Right atrium auricular region (tissue), 2 donors: ENCODE measurements around the gene CDK10. TPM values are rescaled to one million over a fixed set of nuclear protein-coding genes. Genes with fewer than 3 reads are reported as not detected.

Experiments
- DNase-seq: peaks from one replicate; pipeline ENCODE4 v3.0.0-alpha.2; 2019; ENCODE audit warnings: low spot score
- H3K27ac ChIP-seq, 2 donors: fragments of 200-600 bp; sonication (generic); 1 replicate in 1 of 2; 2 replicates in 1 of 2; pipeline ENCODE4 v1.5.1; 2016 to 2019
- H3K27me3 ChIP-seq, 2 donors: fragments of 200-600 bp; sonication (generic); one replicate each; pipeline versions ENCODE4 v1.5.1 to v1.6.0; 2017 to 2019
- H3K36me3 ChIP-seq: fragments of 200-600 bp; sonication (generic); one replicate; pipeline ENCODE4 v1.5.1; 2016
- H3K4me1 ChIP-seq, 2 donors: fragments of 200-600 bp; sonication (generic); one replicate each; pipeline versions ENCODE4 v1.5.1 to v1.6.0; 2017 to 2019
- H3K4me3 ChIP-seq, 2 donors: fragments of 200-600 bp; sonication (generic); 1 replicate in 1 of 2; 2 replicates in 1 of 2; pipeline ENCODE4 v1.5.1; 2017 to 2019; ENCODE audit warnings: mild to moderate bottlenecking in 1 of 2, moderate library complexity in 1 of 2
- H3K9me3 ChIP-seq, 2 donors: fragments of 200-600 bp; sonication (generic); one replicate each; pipeline ENCODE4 v1.5.1; 2019
- CTCF ChIP-seq, 2 donors: fragments of 200-600 bp; sonication (generic); IDR thresholded peaks; one replicate each; pipeline ENCODE4 v1.5.1; 2019; ENCODE audit warnings: antibody characterized with exemption in 2 of 2
- total RNA-seq, 2 donors: library from RNA; depleted of rRNA; stranded (reverse); fragments of >200 nt; gene quantifications; one replicate each; pipeline ENCODE4 v1.1.0, GENCODE V29; 2016

CDK10 gene
- total RNA-seq, 2 donors from 2014 or later = 13.8 to 20.2 TPM

DNA sequence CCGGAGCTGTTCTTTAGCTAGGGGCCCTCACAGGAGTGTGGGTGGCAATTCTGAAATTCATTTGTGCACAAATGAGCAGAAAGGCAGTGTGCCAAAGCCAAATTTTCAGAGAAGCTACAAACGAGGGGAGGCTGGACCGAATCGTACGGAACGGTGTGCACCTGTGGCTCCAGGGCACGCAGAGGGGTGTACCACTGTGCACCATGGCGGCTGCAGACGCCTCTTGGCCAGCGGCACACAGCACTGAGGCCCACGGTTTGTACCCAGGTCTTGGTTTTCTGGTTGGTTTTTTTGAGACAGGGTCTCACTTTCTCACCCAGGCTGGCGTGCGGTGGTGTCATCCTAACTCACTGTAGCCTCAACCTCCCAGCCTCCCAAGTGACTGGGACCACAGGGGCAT is 43.9 kb upstream of the CDK10 start:
- no peak for DNase-seq
- no peak for TF ChIP-seq CTCF (IDR thresholded peaks at IDR 0.05)
- H3K4me3 ChIP-seq = no peak overlapping the region
- H3K4me1 ChIP-seq = peaks cover 0 to 17% of the 10 kb centered on the region in 2 donors
- no peaks in the 10 kb centered on the region for H3K27me3 ChIP-seq
- peaks cover 29% of the 10 kb centered on the region for H3K36me3 ChIP-seq
- no peaks in the 10 kb centered on the region for H3K9me3 ChIP-seq
- H3K27ac ChIP-seq = no peak overlapping the region

DNA sequence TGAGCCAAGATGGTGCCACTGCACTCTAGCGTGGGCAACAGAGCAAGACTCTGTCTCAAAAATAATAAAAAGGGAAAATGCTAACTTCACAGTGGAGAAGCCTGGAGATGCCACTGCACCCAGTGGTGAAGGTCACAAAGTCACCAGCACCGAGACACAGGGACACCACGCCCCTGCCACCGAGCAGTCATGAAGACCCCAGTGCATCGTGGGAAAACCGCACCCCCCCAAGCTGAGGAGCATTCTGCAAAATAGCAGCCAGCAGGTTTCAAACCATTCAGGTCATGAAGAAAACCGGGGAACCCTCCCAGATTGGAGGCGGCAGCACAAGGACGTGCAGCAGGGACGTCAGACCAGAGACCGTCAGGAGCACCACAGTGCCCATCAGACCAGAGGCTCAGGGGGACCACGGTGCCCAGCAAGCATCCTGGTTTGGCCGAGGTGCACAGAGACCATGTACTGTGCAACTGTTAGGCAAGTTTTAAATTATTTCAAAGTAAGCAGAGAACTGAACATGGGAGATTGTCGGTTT is 42.7 kb upstream of the CDK10 start:
- no peak overlapping the region for H3K27ac ChIP-seq
- no peak for DNase-seq

GRCh38 chr16:89645122-89645521 is 41.4 kb upstream of the CDK10 start:
- no peak for TF ChIP-seq CTCF (IDR thresholded peaks at IDR 0.05)
- peaks cover 40% of the 10 kb centered on the region for H3K36me3 ChIP-seq
- no peaks in the 10 kb centered on the region for H3K9me3 ChIP-seq

More for the DNA sequence above, 42.7 kb upstream of the CDK10 start:
- Histone ChIP-seq H3K27me3 (no peaks in the 10 kb centered on the region), H3K4me3 (no peak overlapping the region), H3K36me3 (peaks cover 36% of the 10 kb centered on the region), H3K4me1 (peaks cover 0 to 17% of the 10 kb centered on the region in 2 donors), H3K9me3 (no peaks in the 10 kb centered on the region)
- no peak for TF ChIP-seq CTCF (IDR thresholded peaks at IDR 0.05)

GRCh38 chr16:89646270-89646669 is 40.2 kb upstream of the CDK10 start:
- H3K4me1 ChIP-seq = peaks cover 0 to 8% of the 10 kb centered on the region in 2 donors
- no peak overlapping the region for H3K4me3 ChIP-seq
- H3K36me3 ChIP-seq = peaks cover 45% of the 10 kb centered on the region
- H3K9me3 ChIP-seq = no peaks in the 10 kb centered on the region
- no peaks in the 10 kb centered on the region for H3K27me3 ChIP-seq
- H3K27ac ChIP-seq = no peak overlapping the region
- no peak for DNase-seq
- no peak for TF ChIP-seq CTCF (IDR thresholded peaks at IDR 0.05)

More at GRCh38 chr16:89645122-89645521, 41.4 kb upstream of the CDK10 start:
- H3K27me3 ChIP-seq = no peaks in the 10 kb centered on the region
- no peak overlapping the region for H3K27ac ChIP-seq
- no peak overlapping the region for H3K4me3 ChIP-seq
- no peak for DNase-seq
- H3K4me1 ChIP-seq = peaks cover 0 to 17% of the 10 kb centered on the region in 2 donors

GRCh38 chr16:89646906-89647305 is 39.6 kb upstream of the CDK10 start:
- no peaks in the 10 kb centered on the region for H3K9me3 ChIP-seq
- no peaks in the 10 kb centered on the region for H3K27me3 ChIP-seq
- peaks cover 45% of the 10 kb centered on the region for H3K36me3 ChIP-seq
- H3K4me1 ChIP-seq = peaks cover 0 to 1% of the 10 kb centered on the region in 2 donors
- no peak overlapping the region for H3K4me3 ChIP-seq
- no peak overlapping the region for H3K27ac ChIP-seq
- TF ChIP-seq CTCF (IDR thresholded peaks at IDR 0.05) = no peak
- DNase-seq = no peak

DNA sequence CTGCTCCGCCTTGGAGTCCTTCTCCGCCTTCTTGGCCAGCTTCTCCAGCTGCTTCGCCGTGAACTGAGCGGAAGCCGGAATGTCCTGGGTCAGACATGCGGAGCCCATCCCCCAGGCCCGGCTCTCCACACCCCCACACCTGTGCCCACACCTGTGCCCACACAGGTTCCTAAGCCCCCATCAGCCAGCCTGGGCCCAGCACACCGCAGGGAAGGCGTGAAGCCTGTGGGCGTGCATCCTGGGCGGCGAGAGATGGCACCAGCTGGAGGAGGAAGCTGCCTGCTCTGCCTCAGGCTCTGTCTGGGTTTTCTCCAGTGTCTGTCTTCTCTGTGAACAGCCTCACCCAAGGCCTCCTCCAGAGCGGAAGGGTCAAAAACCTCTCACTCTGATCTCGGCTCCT is 34.9 kb upstream of the CDK10 start:
- peaks cover 24% of the 10 kb centered on the region for H3K36me3 ChIP-seq
- no peak for DNase-seq

More for the DNA sequence above, 34.9 kb upstream of the CDK10 start:
- Histone ChIP-seq H3K27ac (no peak overlapping the region), H3K4me3 (no peak overlapping the region), H3K27me3 (no peaks in the 10 kb centered on the region), H3K9me3 (no peaks in the 10 kb centered on the region), H3K4me1 (peaks cover 0 to 6% of the 10 kb centered on the region in 2 donors)
- no peak for TF ChIP-seq CTCF (IDR thresholded peaks at IDR 0.05)
